GM23338 (cell line): ENCODE data around the gene NFE2L1. TPM values are rescaled to one million over a fixed set of nuclear protein-coding genes. Genes with fewer than 3 reads are reported as not detected.
A peak's percentile ranks its signal among the peaks of the same experiment; 100 is the strongest.
"Not testable (repeated sequence)": the region's sequence is repeated elsewhere in the genome, so short reads cannot be mapped to it uniquely, and the experiment has no call there.

Source experiments
- ATAC-seq: fragments of 200-7000 bp; cut with Tn5 transposase; 3 replicates; pipeline ENCODE4 v1.9.1; 2020
- DNase-seq: peaks from one replicate; pipeline ENCODE4 v3.0.0-alpha.2; 2015; ENCODE audit warnings: low spot score
- H2AFZ ChIP-seq: fragments of 200-600 bp; sonication (generic); 2 replicates; pipeline ENCODE4 v1.8.0; 2016; ENCODE audit warnings: antibody characterized with exemption, mild to moderate bottlenecking, moderate library complexity
- H3F3A ChIP-seq: fragments of 200-600 bp; sonication (generic); replicated peaks from 2 replicates; pipeline ENCODE4 v1.8.0; 2017; ENCODE audit warnings: antibody characterized with exemption, mixed run types, low read depth
- H3K27ac ChIP-seq: fragments of 200-600 bp; sonication (generic); 2 replicates; pipeline ENCODE4 v1.6.1; 2016; ENCODE audit warnings: low read depth
- H3K27me3 ChIP-seq: fragments of 200-600 bp; sonication (generic); 2 replicates; pipeline ENCODE4 v1.8.0; 2016; ENCODE audit warnings: mild to moderate bottlenecking, mixed run types, moderate library complexity; ENCODE audit not compliant: insufficient read depth
- H3K36me3 ChIP-seq: fragments of 200-600 bp; sonication (generic); 2 replicates; pipeline ENCODE4 v1.8.0; 2016; ENCODE audit warnings: mild to moderate bottlenecking; ENCODE audit not compliant: insufficient read depth
- H3K4me1 ChIP-seq: fragments of 200-600 bp; sonication (generic); 2 replicates; pipeline ENCODE4 v1.8.0; 2016; ENCODE audit warnings: mild to moderate bottlenecking, moderate library complexity; ENCODE audit not compliant: insufficient read depth
- H3K4me2 ChIP-seq: fragments of 200-600 bp; sonication (generic); 2 replicates; pipeline ENCODE4 v1.7.1; 2017; ENCODE audit warnings: mixed run types
- H3K4me3 ChIP-seq: fragments of 200-600 bp; sonication (generic); 2 replicates; pipeline ENCODE4 v1.6.1; 2016; ENCODE audit warnings: mixed run types
- H3K79me2 ChIP-seq: fragments of 200-600 bp; sonication (generic); replicated peaks from 2 replicates; pipeline ENCODE4 v1.8.0; 2017; ENCODE audit warnings: mild to moderate bottlenecking; ENCODE audit not compliant: insufficient read depth
- H3K9me2 ChIP-seq: fragments of 200-600 bp; sonication (generic); 2 replicates; pipeline ENCODE4 v1.8.0; 2017; ENCODE audit not compliant: insufficient read depth
- H4K20me1 ChIP-seq: fragments of 200-600 bp; sonication (generic); replicated peaks from 2 replicates; pipeline ENCODE4 v1.8.0; 2017; ENCODE audit warnings: mild to moderate bottlenecking; ENCODE audit not compliant: insufficient read depth
- H3K27ac Mint-ChIP-seq: 2 replicates; pipeline ENCODE4 v1.8.0; 2020; ENCODE audit warnings: inconsistent platforms, mild to moderate bottlenecking, moderate library complexity, mixed read lengths
- H3K27me3 Mint-ChIP-seq: 3 replicates; pipeline ENCODE4 v1.8.0; 2022; ENCODE audit warnings: low read depth, mild to moderate bottlenecking, moderate library complexity, mixed read lengths, inconsistent platforms; ENCODE audit not compliant: insufficient read depth, poor library complexity
- H3K36me3 Mint-ChIP-seq: 3 replicates; pipeline ENCODE4 v1.8.0; 2021; ENCODE audit warnings: low read depth, mild to moderate bottlenecking, inconsistent platforms, moderate library complexity, mixed read lengths
- H3K4me1 Mint-ChIP-seq: 3 replicates; pipeline ENCODE4 v1.8.0; 2020; ENCODE audit warnings: mild to moderate bottlenecking, inconsistent platforms, mixed read lengths
- H3K4me3 Mint-ChIP-seq: 3 replicates; pipeline ENCODE4 v1.8.0; 2021; ENCODE audit warnings: moderate library complexity, mild to moderate bottlenecking, inconsistent platforms, mixed read lengths
- H3K9me3 Mint-ChIP-seq: 3 replicates; pipeline ENCODE4 v1.8.0; 2020; ENCODE audit warnings: moderate library complexity, mild to moderate bottlenecking, inconsistent platforms, mixed read lengths
- NANOG ChIP-seq: IDR thresholded peaks from 2 replicates; pipeline ENCODE4 v1.6.1; 2016; ENCODE audit warnings: antibody characterized with exemption, borderline replicate concordance
- POLR2AphosphoS5 ChIP-seq: IDR thresholded peaks from 2 replicates; pipeline ENCODE4 v1.6.1; 2016; ENCODE audit warnings: antibody characterized with exemption, low read depth
- REST ChIP-seq: IDR thresholded peaks from one replicate; pipeline ENCODE4 v1.6.1; 2018; ENCODE audit warnings: antibody characterized with exemption; ENCODE audit not compliant: unreplicated experiment
- STAT1 ChIP-seq: IDR thresholded peaks from one replicate; pipeline ENCODE4 v1.6.1; 2016; ENCODE audit warnings: antibody characterized with exemption; ENCODE audit not compliant: unreplicated experiment
- ZNF114 ChIP-seq: fragments of 250-450 bp; sonication (Bioruptor Pico); IDR thresholded peaks from 2 replicates; pipeline ENCODE4 v1.5.0; 2020; ENCODE audit warnings: mild to moderate bottlenecking, moderate library complexity
- ZNF331 ChIP-seq: fragments of 250-450 bp; sonication (Bioruptor Pico); IDR thresholded peaks from 2 replicates; pipeline ENCODE4 v1.5.0; 2020; ENCODE audit warnings: low read depth, mild to moderate bottlenecking, moderate library complexity
- ZNF462 ChIP-seq: fragments of 250-450 bp; sonication (Bioruptor Pico); IDR thresholded peaks from 2 replicates; pipeline ENCODE4 v1.5.0; 2020; ENCODE audit warnings: mild to moderate bottlenecking, moderate library complexity
- polyA plus RNA-seq: library from polyadenylated mRNA; unstranded; fragments of >200 nt; fragmentation: Nextera tagmentation; extraction: Ambion mirVana; gene quantifications from 2 replicates; pipeline ENCODE4 v1.2.1, GENCODE V29; 2016
- total RNA-seq: library from RNA; depleted of rRNA; stranded (reverse); fragments of >200 nt; shearing (Covaris generic); gene quantifications from 2 replicates; pipeline ENCODE4 v1.2.3, GENCODE V29; 2014
- TF ChIP-seq, protein P1 (sequence below), 2 experiments: fragments of 200-600 bp in 1 of 2; sonication (generic) in 1 of 2; conservative IDR thresholded peaks; 2 replicates each; pipeline versions ENCODE4 v1.5.1 to v1.6.1; 2016 to 2017; ENCODE audit warnings: antibody characterized with exemption in 2 of 2, low read depth in 2 of 2, mild to moderate bottlenecking in 2 of 2, moderate library complexity in 1 of 2

The NFE2L1 gene
- total and polyA plus RNA-seq, 2 experiments from 2014 or later: 39.9 to 138 TPM

DNA sequence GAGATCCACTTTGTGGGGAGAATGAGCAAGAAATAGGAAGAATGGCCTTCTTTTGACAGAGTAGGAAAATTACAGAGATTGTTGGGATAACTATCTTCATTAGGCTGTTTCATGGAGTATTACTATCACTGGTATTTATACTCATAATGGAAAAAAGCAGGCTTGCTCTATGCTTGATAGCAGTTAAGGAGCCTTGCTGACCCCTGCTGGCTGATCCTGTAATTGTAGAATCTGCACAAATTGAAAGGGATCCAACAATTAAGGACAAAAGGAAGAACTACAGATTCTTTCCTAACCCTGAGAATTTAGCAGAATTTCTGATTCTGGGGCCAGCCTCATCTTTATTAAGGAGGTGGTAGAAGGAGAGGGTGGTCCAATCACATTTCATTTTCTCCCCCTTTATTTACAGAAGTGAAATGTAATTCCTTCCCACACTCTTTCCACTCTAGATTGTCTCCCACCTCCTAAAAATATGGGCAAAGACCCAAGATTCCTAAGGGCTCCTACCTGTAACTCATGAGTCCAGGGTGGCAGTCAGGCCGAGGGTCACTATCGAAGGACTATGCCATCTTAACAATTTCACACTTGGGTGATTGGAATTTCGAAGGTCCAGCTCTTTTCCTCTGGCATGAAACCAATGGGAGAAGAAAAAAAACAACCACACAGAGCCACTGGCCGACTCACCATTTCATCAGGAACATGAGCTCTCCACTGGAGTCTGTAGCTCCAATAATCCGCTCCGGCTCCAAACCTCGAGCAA, 26.3 kb downstream of the NFE2L1 start:
- Histone ChIP-seq H3K4me1 (no peaks in the 10 kb centered on the region), H3K36me3 (peaks cover 42% of the 10 kb centered on the region), H2AFZ (no peak overlapping the region), H3F3A (peaks cover 24% of the 10 kb centered on the region), H3K79me2 (peaks cover 22% of the 10 kb centered on the region), H3K4me2 (no peak overlapping the region), H4K20me1 (peaks cover 28% of the 10 kb centered on the region), H3K9me2 (no peaks in the 10 kb centered on the region), H3K27me3 (no peaks in the 10 kb centered on the region), H3K27ac (peak overlapping the region; percentile 83), H3K4me3 (no peak overlapping the region)
- DNase-seq (peak; percentile 92), ATAC-seq (peak; percentile 86)
- peaks cover 62% of the 10 kb centered on the region for H3K36me3 Mint-ChIP-seq
- no peak overlapping the region for H3K4me3 Mint-ChIP-seq
- TF ChIP-seq, protein P1, sequence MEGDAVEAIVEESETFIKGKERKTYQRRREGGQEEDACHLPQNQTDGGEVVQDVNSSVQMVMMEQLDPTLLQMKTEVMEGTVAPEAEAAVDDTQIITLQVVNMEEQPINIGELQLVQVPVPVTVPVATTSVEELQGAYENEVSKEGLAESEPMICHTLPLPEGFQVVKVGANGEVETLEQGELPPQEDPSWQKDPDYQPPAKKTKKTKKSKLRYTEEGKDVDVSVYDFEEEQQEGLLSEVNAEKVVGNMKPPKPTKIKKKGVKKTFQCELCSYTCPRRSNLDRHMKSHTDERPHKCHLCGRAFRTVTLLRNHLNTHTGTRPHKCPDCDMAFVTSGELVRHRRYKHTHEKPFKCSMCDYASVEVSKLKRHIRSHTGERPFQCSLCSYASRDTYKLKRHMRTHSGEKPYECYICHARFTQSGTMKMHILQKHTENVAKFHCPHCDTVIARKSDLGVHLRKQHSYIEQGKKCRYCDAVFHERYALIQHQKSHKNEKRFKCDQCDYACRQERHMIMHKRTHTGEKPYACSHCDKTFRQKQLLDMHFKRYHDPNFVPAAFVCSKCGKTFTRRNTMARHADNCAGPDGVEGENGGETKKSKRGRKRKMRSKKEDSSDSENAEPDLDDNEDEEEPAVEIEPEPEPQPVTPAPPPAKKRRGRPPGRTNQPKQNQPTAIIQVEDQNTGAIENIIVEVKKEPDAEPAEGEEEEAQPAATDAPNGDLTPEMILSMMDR (conservative IDR thresholded peaks at IDR 0.05; ENCODE audit: low read depth in 2 of 2): peak; percentile 78 to 83
- no peak for TF ChIP-seq POLR2AphosphoS5
- TF ChIP-seq STAT1: no peak
- TF ChIP-seq NANOG: no peak
- no peak for TF ChIP-seq ZNF331 (CRISPR knock-in tag)
- no peak for TF ChIP-seq ZNF114 (CRISPR knock-in tag)
- TF ChIP-seq REST: no peak
- TF ChIP-seq ZNF462 (CRISPR knock-in tag): no peak
- H3K27me3 Mint-ChIP-seq: peaks cover 2% of the 10 kb centered on the region
- H3K27ac Mint-ChIP-seq: no peak overlapping the region
- no peaks in the 10 kb centered on the region for H3K4me1 Mint-ChIP-seq
- H3K9me3 Mint-ChIP-seq: no peaks in the 10 kb centered on the region

DNA sequence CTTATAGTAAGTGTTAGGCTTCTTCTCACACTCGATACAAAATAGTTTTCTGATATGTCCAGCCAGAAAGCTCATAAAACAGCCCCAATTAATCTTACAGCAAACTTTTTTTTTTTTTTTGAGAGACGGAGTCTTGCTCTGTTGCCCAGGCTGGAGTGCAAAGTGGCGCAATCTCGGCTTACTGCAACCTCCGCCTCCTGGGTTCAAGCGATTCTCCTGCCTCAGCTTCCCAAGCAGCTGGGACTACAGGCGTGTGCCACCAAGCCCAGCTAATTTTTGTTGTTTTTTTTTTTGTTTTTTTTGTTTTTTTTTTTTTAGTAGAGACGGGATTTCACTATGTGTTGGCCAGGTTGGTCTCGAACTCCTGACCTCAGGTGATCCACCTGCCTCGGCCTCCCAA, 29.0 kb downstream of the NFE2L1 start:
- peaks cover 33% of the 10 kb centered on the region for H4K20me1 ChIP-seq
- peak overlapping the region; percentile 69; the same call in 1 of the 2 replicates for H3K27ac ChIP-seq

More for the DNA sequence above, 29.0 kb downstream of the NFE2L1 start:
- Histone ChIP-seq H3K79me2 (peaks cover 45% of the 10 kb centered on the region), H3F3A (peaks cover 24% of the 10 kb centered on the region), H3K36me3 (peaks cover 25% of the 10 kb centered on the region)
- not testable (repeated sequence) for H3K27me3 Mint-ChIP-seq, H3K27ac Mint-ChIP-seq, H3K4me2 ChIP-seq, ATAC-seq, H3K27me3 ChIP-seq, H3K4me1 ChIP-seq, H3K4me3 ChIP-seq, H3K4me3 Mint-ChIP-seq, H2AFZ ChIP-seq, H3K4me1 Mint-ChIP-seq, DNase-seq, H3K9me3 Mint-ChIP-seq, H3K9me2 ChIP-seq
- H3K36me3 Mint-ChIP-seq: peaks cover 37% of the 10 kb centered on the region
